Sigmoid colon (tissue), 7 donors: ENCODE data around the gene COL21A1. TPM values are rescaled to one million over a fixed set of nuclear protein-coding genes. Genes with fewer than 3 reads are reported as not detected.

Experiments used
- DNase-seq: peaks from one replicate; pipeline ENCODE4 v3.0.0-alpha.2; 2019
- H3K27ac ChIP-seq, 4 donors: fragments of 200-600 bp; sonication (generic); one replicate each; pipeline ENCODE4 v1.5.1; 2016 to 2019; ENCODE audit warnings: mild to moderate bottlenecking in 1 of 4
- H3K27me3 ChIP-seq, 3 donors: fragments of 200-600 bp; sonication (generic); one replicate each; pipeline ENCODE4 v1.5.1; 2019; ENCODE audit warnings: mild to moderate bottlenecking in 1 of 3
- H3K36me3 ChIP-seq, 4 donors: fragments of 200-600 bp; sonication (generic); one replicate each; pipeline ENCODE4 v1.5.1; 2016 to 2019
- H3K4me1 ChIP-seq, 4 donors: fragments of 200-600 bp; sonication (generic); one replicate each; pipeline ENCODE4 v1.5.1; 2017 to 2019
- H3K4me3 ChIP-seq, 4 donors: fragments of 200-600 bp; sonication (generic); one replicate each; pipeline ENCODE4 v1.5.1; 2017 to 2019; ENCODE audit warnings: mild to moderate bottlenecking in 2 of 4, moderate library complexity in 1 of 4
- H3K9me3 ChIP-seq, 4 donors: fragments of 200-600 bp in 3 of 4; sonication (generic) in 3 of 4; one replicate each; pipeline versions ENCODE4 v1.5.1 to v1.6.1; 2013 to 2019
- EP300 ChIP-seq, 4 donors: sonication (generic); formaldehyde crosslinking; IDR thresholded peaks; one replicate each; pipeline ENCODE4 v1.6.1; 2017; ENCODE audit warnings: antibody characterized with exemption in 4 of 4
- POLR2A ChIP-seq, 2 donors: fragments of 450-650 bp; IDR thresholded peaks; one replicate each; pipeline ENCODE4 v1.6.1; 2016; ENCODE audit warnings: antibody characterized with exemption in 2 of 2, mild to moderate bottlenecking in 2 of 2, moderate library complexity in 2 of 2
- POLR2AphosphoS5 ChIP-seq, 4 donors: sonication (generic); formaldehyde crosslinking; IDR thresholded peaks; one replicate each; pipeline ENCODE4 v1.6.1; 2017; ENCODE audit warnings: antibody characterized with exemption in 4 of 4
- WGBS, 2 donors: extraction: QIAGEN DNeasy Blood & Tissue Kit; methylation state at CpG; one replicate each; pipeline ENCODE4 v1.1.7; 2013; 5-methylcytosine and 5-hydroxymethylcytosine counted together
- intact Hi-C: fragments of 100-400 bp; cut with DNase I; formaldehyde crosslinking; loops from one replicate; pipeline ENCODE4 v1.15.1; 2023
- polyA plus RNA-seq, 3 donors: library from polyadenylated mRNA; stranded (reverse); fragments of 200-250 nt; gene quantifications; one replicate each; pipeline ENCODE4 v1.2.3, GENCODE V29; 2013
- total RNA-seq, 4 donors: library from RNA; depleted of rRNA; stranded (reverse); fragments of >200 nt; gene quantifications; one replicate each; pipeline ENCODE4 v1.1.0, GENCODE V29; 2016
- TF ChIP-seq, protein P1 (sequence below), 4 experiments: fragments of 450-650 bp in 3 of 4; fragments of 200-600 bp in 1 of 4; IDR thresholded peaks; one replicate each; pipeline ENCODE4 v1.5.1; 2016 to 2019; ENCODE audit warnings: antibody characterized with exemption in 4 of 4, mild to moderate bottlenecking in 3 of 4, moderate library complexity in 2 of 4
- donor health status: healthy with polysubstance abuse.
- donor health status: Bipolar disorder and iron deficiency.
- donor health status: healthy.

The COL21A1 gene
- total and polyA plus RNA-seq, 7 donors: 1.9 to 110 (median 35.2) TPM; not detected in 2

GRCh38 chr6:56154076-56154475, 93.3 kb downstream of the COL21A1 start:
- no peak overlapping the region for H3K27ac ChIP-seq
- H3K4me1 ChIP-seq: no peaks in the 10 kb centered on the region
- no peaks in the 10 kb centered on the region for H3K27me3 ChIP-seq
- peaks cover 0 to 26% (median 0%) of the 10 kb centered on the region in 4 donors for H3K36me3 ChIP-seq
- TF ChIP-seq, protein P1, sequence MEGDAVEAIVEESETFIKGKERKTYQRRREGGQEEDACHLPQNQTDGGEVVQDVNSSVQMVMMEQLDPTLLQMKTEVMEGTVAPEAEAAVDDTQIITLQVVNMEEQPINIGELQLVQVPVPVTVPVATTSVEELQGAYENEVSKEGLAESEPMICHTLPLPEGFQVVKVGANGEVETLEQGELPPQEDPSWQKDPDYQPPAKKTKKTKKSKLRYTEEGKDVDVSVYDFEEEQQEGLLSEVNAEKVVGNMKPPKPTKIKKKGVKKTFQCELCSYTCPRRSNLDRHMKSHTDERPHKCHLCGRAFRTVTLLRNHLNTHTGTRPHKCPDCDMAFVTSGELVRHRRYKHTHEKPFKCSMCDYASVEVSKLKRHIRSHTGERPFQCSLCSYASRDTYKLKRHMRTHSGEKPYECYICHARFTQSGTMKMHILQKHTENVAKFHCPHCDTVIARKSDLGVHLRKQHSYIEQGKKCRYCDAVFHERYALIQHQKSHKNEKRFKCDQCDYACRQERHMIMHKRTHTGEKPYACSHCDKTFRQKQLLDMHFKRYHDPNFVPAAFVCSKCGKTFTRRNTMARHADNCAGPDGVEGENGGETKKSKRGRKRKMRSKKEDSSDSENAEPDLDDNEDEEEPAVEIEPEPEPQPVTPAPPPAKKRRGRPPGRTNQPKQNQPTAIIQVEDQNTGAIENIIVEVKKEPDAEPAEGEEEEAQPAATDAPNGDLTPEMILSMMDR (IDR thresholded peaks at IDR 0.05): no peak
- TF ChIP-seq POLR2A (IDR thresholded peaks at IDR 0.05) (no peak), EP300 (IDR thresholded peaks at IDR 0.05) (no peak), POLR2AphosphoS5 (IDR thresholded peaks at IDR 0.05) (no peak)
- intact Hi-C loops: no loop called here
- no peak for DNase-seq
- H3K4me3 ChIP-seq: no peak overlapping the region
- peaks cover 0 to 7% (median 4%) of the 10 kb centered on the region in 4 donors for H3K9me3 ChIP-seq

- TF ChIP-seq POLR2A (IDR thresholded peaks at IDR 0.05) (no peak), POLR2AphosphoS5 (IDR thresholded peaks at IDR 0.05) (no peak), EP300 (IDR thresholded peaks at IDR 0.05) (no peak)
- Histone ChIP-seq H3K27me3 (no peaks in the 10 kb centered on the region), H3K36me3 (peaks cover 0 to 26% (median 0%) of the 10 kb centered on the region in 4 donors), H3K4me1 (peaks cover 0 to 3% (median 2%) of the 10 kb centered on the region in 4 donors), H3K9me3 (peaks cover 0 to 7% (median 4%) of the 10 kb centered on the region in 4 donors), H3K4me3 (no peak overlapping the region), H3K27ac (no peak overlapping the region)
- WGBS, 2 donors: 84 to 92% methylated on average over 1 of the region's 1 CpG
- no peak for DNase-seq
- intact Hi-C loops: no loop called here
Measured at GRCh38 chr6:56152611-56153010, 94.8 kb downstream of the COL21A1 start.

DNA sequence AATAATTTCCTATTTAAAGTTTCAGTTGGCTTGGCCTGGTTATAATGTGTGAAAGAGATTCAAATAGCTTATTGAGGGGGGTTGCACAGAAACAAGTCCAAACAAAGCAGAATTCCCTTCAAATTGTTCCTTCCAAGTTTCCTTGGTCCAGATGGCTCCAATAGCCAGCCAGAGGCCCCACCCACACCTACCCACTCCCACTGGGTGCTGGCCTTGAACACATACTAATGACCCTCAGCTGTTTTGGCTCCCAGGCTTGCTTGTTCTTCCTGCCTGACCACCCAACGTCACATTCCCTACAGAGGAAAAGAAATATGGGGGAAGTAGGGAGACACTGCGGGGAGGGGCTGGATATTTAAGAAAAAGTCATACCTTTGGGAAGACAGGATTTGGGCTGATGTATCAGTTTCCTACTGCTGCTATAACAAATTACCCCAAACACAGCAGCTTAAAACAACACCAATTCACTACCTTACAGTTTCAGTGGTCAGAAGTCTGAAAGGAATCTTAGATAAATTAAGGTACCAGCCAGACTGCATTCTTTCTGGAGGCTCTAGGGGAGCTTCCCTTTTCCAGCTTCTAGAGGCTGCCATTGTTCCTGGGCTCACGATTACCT, 95.7 kb downstream of the COL21A1 start:
- no peak for TF ChIP-seq POLR2AphosphoS5 (IDR thresholded peaks at IDR 0.05)
- TF ChIP-seq, protein P1 (IDR thresholded peaks at IDR 0.05): no peak
- no peak for TF ChIP-seq EP300 (IDR thresholded peaks at IDR 0.05)
- no peak for TF ChIP-seq POLR2A (IDR thresholded peaks at IDR 0.05)
- H3K27me3 ChIP-seq: no peaks in the 10 kb centered on the region

GRCh38 chr6:56148488-56149186, 98.7 kb downstream of the COL21A1 start:
- Histone ChIP-seq H3K9me3 (no peaks in the 10 kb centered on the region), H3K4me3 (no peak overlapping the region), H3K27me3 (no peaks in the 10 kb centered on the region), H3K27ac (no peak overlapping the region), H3K36me3 (peaks cover 0 to 5% (median 0%) of the 10 kb centered on the region in 4 donors), H3K4me1 (peaks cover 0 to 24% (median 10%) of the 10 kb centered on the region in 4 donors)
- no peak for TF ChIP-seq EP300 (IDR thresholded peaks at IDR 0.05)
- TF ChIP-seq POLR2AphosphoS5 (IDR thresholded peaks at IDR 0.05): no peak
- TF ChIP-seq POLR2A (IDR thresholded peaks at IDR 0.05): no peak
- TF ChIP-seq, protein P1 (IDR thresholded peaks at IDR 0.05): no peak
- DNase-seq: no peak
- intact Hi-C loops: no loop called here
- 55 to 81% methylated on average over 2 of the region's 2 CpGs for WGBS, 2 donors

More for the DNA sequence above, 95.7 kb downstream of the COL21A1 start:
- Histone ChIP-seq H3K9me3 (peaks cover 0 to 7% (median 4%) of the 10 kb centered on the region in 4 donors), H3K4me1 (peaks cover 0 to 12% (median 5%) of the 10 kb centered on the region in 4 donors), H3K4me3 (no peak overlapping the region), H3K36me3 (peaks cover 0 to 26% (median 0%) of the 10 kb centered on the region in 4 donors), H3K27ac (no peak overlapping the region)
- intact Hi-C loops: no loop called here
- WGBS, 2 donors: 85 to 87% methylated on average over 3 of the region's 3 CpGs
- DNase-seq: no peak

- no peak overlapping the region for H3K27ac ChIP-seq
- WGBS, 2 donors: 66 to 91% methylated on average over 2 of the region's 2 CpGs
- TF ChIP-seq POLR2AphosphoS5 (IDR thresholded peaks at IDR 0.05): no peak
- TF ChIP-seq EP300 (IDR thresholded peaks at IDR 0.05): no peak
- no peak for TF ChIP-seq POLR2A (IDR thresholded peaks at IDR 0.05)
- TF ChIP-seq, protein P1 (IDR thresholded peaks at IDR 0.05): no peak
- H3K27me3 ChIP-seq: no peaks in the 10 kb centered on the region
- DNase-seq: no peak
- H3K36me3 ChIP-seq: peaks cover 0 to 2% (median 0%) of the 10 kb centered on the region in 4 donors
- peaks cover 0 to 24% (median 10%) of the 10 kb centered on the region in 4 donors for H3K4me1 ChIP-seq
- no peak overlapping the region for H3K4me3 ChIP-seq
- no peaks in the 10 kb centered on the region for H3K9me3 ChIP-seq
- intact Hi-C loops: no loop called here
Measured at GRCh38 chr6:56147766-56148165, 99.6 kb downstream of the COL21A1 start.
